GM19043 (cell line): ENCODE measurements around the gene DBN1.

Experiments
- ATAC-seq: cut with Tn5 transposase; IDR thresholded peaks from one replicate; pipeline ENCODE4 v1.9.1; 2021; ENCODE audit warnings: low read depth; ENCODE audit not compliant: unreplicated experiment

DBN1 gene

DNA sequence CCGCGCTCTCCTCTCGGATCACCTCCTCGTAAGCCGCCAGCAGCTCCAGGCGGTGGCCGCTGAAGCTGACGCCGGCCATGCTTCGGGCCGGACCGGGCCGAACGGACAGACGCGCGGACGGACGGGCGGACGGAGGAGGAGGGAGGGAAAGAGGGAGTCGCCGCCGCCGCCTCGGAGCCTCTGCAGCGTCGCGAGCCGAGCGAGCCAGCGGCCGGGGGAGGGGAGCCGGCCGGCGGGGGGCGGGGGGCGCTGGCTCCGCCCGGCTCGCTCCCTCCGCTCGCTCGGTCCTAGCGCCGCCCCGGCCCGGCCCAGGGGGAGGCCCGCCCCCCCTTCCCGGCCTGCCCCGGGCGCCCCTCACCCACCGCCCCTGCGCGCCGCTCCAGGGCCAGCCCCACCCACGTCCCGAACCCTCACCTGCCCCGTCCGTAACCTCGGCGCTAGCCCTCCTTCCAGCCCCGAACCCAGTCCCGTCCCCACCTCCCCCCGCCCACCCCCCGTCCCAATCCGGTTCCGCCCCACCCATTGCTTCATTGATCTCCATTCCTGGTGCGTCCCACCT, at the start of gene DBN1:
Gene DBN1, minus strand, starts transcription at position 192 of the 559 bp plus-strand sequence. Its CDS starts 113 bp downstream, at position 79.
- ATAC-seq, result no peak

GRCh38 chr5:177520916-177521513, 47.6 kb upstream of the DBN1 start:
- ATAC-seq, result no peak

GRCh38 chr5:177520271-177520670, 46.8 kb upstream of the DBN1 start:
- no peak for ATAC-seq

GRCh38 chr5:177519463-177520235, 46.2 kb upstream of the DBN1 start:
- no peak for ATAC-seq

- ATAC-seq, result peak; percentile 81
These were observed 43.5 kb upstream of the DBN1 start, which contains the start of gene DDX41 for GRCh38 chr5:177516601-177517568. Gene DDX41, minus strand, starts transcription at chr5:177516961. Its CDS starts 16 bp downstream, at chr5:177516945.

DNA sequence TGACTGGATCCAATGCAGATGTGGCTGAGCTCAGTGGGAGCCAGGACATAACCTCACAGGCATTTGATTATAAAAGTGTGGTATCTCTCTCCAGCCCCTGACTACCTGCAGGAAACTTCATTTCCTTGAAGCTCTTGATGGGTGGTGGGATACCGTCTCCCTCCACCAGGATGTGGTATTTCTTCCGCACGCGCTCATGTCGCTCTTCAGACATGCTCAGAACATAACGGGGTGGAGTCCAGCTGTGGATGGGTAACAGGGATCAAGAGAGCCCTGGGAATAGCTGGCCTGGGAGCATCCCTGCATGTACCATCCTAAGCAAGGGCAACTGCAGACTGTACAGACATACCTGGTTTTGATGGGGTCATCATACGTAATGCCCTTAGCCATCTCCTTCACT, 42.1 kb upstream of the DBN1 start:
- ATAC-seq, result no peak

GRCh38 chr5:177514541-177514940, 41.1 kb upstream of the DBN1 start:
- ATAC-seq, result no peak

DNA sequence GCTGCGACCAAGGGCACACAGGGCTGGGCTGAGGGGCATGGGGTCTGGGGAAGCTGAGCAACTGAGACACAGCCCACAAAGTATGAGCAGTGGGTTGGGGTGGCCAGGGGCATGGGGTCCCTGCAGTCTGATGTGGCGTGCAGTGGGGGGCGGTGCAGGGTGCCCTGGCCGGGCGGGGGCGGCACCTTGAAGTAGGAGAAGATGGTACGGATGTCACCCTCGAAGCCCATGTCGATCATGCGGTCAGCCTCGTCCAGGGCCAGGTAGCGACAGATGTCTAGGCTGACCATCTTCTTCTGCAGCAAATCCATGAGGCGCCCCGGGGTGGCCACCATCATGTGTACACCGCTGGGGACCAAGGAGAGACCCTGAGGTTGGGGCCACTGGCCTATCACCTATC, 40.1 kb upstream of the DBN1 start:
- no peak for ATAC-seq

DNA sequence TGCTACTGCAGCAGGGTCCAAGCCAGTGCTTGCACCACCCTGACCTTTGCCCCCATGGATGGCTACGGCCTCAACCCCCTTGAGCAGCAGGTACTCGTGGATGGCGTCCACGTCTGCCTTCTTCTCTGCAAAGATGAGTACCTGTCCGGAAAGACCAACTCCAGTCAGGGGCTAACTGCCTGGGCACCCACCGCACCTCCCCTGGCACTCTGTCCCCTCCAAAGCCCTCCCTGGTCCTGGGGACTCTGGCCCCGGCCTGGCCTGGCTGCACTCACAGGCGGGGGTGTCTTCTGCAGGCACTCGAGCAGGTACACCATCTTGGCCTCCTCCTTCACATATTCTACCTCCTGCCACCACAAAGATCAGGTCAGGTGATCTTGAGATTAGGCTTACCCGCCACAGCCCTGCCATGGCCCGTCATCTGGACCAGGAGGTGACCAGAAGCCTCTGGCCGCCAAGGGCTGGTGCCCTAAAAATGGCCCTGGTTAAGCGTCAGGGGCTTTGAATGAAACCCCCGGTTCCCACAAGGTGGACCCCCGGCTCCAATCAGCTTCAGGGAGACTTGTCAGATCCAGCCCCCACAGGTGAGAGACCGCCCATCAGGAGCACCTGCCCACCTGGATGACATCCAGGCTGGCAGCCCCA, 39.4 kb upstream of the DBN1 start:
- no peak for ATAC-seq

GRCh38 chr5:177511796-177512675, 38.6 kb upstream of the DBN1 start:
- ATAC-seq, result no peak

GRCh38 chr5:177511181-177511580, 37.7 kb upstream of the DBN1 start:
- no peak for ATAC-seq

- ATAC-seq, result peak; percentile 35
These were observed 37.2 kb upstream of the DBN1 start for GRCh38 chr5:177510567-177511053.

- peak; percentile 41 for ATAC-seq
These were observed 36.6 kb upstream of the DBN1 start for GRCh38 chr5:177509991-177510566.

DNA sequence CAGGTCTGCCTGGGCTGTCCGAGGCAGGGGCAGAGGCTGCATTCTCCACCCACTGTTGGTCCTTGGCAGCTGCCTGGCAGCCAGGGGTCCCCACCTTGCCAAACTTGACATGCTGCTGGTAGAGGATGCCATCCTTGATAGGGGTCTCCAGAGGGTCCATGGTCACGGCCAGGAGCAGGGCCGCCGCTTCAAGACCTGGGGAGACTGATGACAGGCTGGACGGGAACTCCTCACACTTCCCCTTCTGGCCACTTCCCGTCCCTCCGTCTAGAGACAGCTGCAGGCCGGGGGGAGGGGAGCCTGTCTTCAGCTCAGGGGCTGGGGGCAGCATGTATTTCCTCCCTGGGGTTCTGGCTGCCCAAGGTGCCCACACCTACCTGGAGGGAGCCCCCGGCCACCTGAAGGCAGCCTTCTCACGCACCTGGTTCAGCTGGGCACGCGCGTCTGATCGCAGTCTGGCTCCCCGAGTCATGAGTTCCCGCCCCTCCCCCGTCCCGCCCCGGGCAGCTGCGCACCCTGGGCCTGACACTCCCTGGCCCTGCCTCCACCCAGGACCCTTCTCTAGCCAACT, 36.0 kb upstream of the DBN1 start, which contains the start of gene DOK3:
Gene DOK3, minus strand, starts transcription at position 446 of the 571 bp plus-strand sequence. Its CDS starts 286 bp downstream, at position 160.
- ATAC-seq, result peak; percentile 30

GRCh38 chr5:177508837-177509236, 35.4 kb upstream of the DBN1 start:
- no peak for ATAC-seq

GRCh38 chr5:177508221-177508611, 34.8 kb upstream of the DBN1 start:
- ATAC-seq, result no peak

DNA sequence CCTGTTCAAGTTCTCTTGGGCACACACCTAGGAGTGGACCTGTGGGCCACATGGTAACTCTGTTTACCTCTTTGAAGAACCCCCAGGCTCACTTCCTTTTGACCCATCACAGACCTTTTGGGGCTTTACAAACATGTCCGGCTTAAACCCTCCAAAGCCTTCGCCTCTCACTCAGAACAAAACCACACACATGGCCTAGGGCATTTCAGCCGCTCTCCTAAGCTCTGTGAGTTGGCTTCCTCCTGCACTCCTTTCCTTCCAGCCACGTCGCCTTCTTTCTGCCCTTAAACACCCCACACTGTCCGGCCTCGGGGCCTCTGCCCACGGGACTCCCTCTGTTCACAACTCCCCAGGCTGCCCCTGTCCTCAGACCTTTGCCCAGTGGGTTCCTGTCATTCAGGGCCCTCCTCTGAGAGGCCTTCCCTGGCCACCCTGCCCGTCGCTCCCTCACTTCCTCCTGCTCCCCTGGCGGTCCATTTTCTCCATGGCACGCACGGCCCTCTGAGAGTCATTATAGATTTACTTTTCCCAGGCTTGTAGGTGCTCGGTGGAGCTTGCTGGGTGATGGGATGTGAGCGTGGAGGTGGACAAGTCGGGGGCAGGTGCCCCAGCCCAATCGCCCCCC, 34.3 kb upstream of the DBN1 start:
- no peak for ATAC-seq

GRCh38 chr5:177507165-177507564, 33.7 kb upstream of the DBN1 start:
- ATAC-seq, result no peak
